K562 (cell line): ENCODE results near the gene PPIF. TPM values are rescaled to one million over a fixed set of nuclear protein-coding genes. Genes with fewer than 3 reads are reported as not detected.

Experiments used
- ATAC-seq: fragments of 200-7000 bp; cut with Tn5 transposase; 3 replicates; pipeline ENCODE4 v1.9.1; 2020; ENCODE audit warnings: moderate library complexity
- BruUV-seq: library from RNA; stranded (reverse); fragments of 400-500 nt; replicated peaks from 2 replicates; lab custom pipeline; 2021; lab: Mats Ljungman, UMichigan
- CTCF ChIA-PET: fragments of 300-600 bp; formaldehyde crosslinking; extraction: SDS; loops from one replicate; lab custom pipeline; 2021; ENCODE audit warnings: low intra/inter-chr PET ratio; lab: Yijun Ruan, JAX
- POLR2A ChIA-PET: fragments of 300-600, 350-650 bp; sonication (Branson Sonifier 250); formaldehyde crosslinking; extraction: SDS; loops from one replicate; lab custom pipeline; 2021; ENCODE audit warnings: antibody characterized with exemption, inconsistent platforms; lab: Yijun Ruan, JAX
- DNase-seq, 4 experiments: peaks; one replicate each; pipeline versions ENCODE4 v3.0.0 to v3.0.0-alpha.2; 2011 to 2018; ENCODE audit warnings: low spot score in 3 of 4, mixed read lengths in 3 of 4; ENCODE audit errors: extremely low read depth in 1 of 4
- FAIRE-seq: peaks from 2 replicates; lab custom pipeline; 2011; peaks lifted over from hg19 to GRCh38; lab: Jason Lieb, UNC
- H2AFZ ChIP-seq: 2 replicates; pipeline ENCODE4 v1.6.0; 2011; ENCODE audit warnings: low read depth, low read length, control low read depth, inconsistent platforms
- H3K27ac ChIP-seq: fragments of 200-600 bp; 3 replicates; pipeline ENCODE4 v1.8.0; 2011; ENCODE audit warnings: low read depth, mild to moderate bottlenecking, control low read depth, inconsistent platforms, low read length, moderate library complexity, mixed read lengths; ENCODE audit errors: extremely low read depth
- H3K27me3 ChIP-seq, 2 experiments: fragments of 300-600 bp in 1 of 2; 2 replicates in 1 of 2; 3 replicates in 1 of 2; pipeline versions ENCODE4 v1.6.0 to v1.8.0; 2011; ENCODE audit warnings: inconsistent platforms in 2 of 2, low read length in 2 of 2, mild to moderate bottlenecking in 1 of 2, mixed read lengths in 1 of 2, moderate library complexity in 1 of 2; ENCODE audit not compliant: control insufficient read depth in 2 of 2, insufficient read depth in 2 of 2
- H3K36me3 ChIP-seq: fragments of 300-600 bp; 3 replicates; pipeline ENCODE4 v1.8.0; 2011; ENCODE audit warnings: mild to moderate bottlenecking, low read length, inconsistent platforms; ENCODE audit not compliant: control insufficient read depth, insufficient read depth
- H3K4me1 ChIP-seq, 2 experiments: fragments of 200-600 bp in 1 of 2; replicated peaks in 1 of 2; 2 replicates in 1 of 2; 3 replicates in 1 of 2; pipeline versions ENCODE4 v1.5.1 to v1.8.0; 2011; ENCODE audit warnings: inconsistent platforms in 2 of 2, low read length in 2 of 2, mild to moderate bottlenecking in 1 of 2, mixed read lengths in 1 of 2, moderate library complexity in 1 of 2; ENCODE audit not compliant: control insufficient read depth in 2 of 2, insufficient read depth in 2 of 2
- H3K4me2 ChIP-seq: 2 replicates; pipeline ENCODE4 v1.6.1; 2011; ENCODE audit warnings: low read length, control low read depth, inconsistent platforms, mixed read lengths; ENCODE audit not compliant: insufficient read depth
- H3K4me3 ChIP-seq: fragments of 200-600 bp; sonication (generic), shearing (Covaris generic); 2 replicates; pipeline ENCODE4 v1.5.1; 2016; ENCODE audit warnings: control low read depth, inconsistent platforms
- H3K79me2 ChIP-seq: fragments of 200-600 bp; 3 replicates; pipeline ENCODE4 v1.8.0; 2011; ENCODE audit warnings: low read length, inconsistent platforms; ENCODE audit not compliant: control insufficient read depth, insufficient read depth
- H3K9ac ChIP-seq, 2 experiments: 2 replicates each; pipeline versions ENCODE4 v1.6.0 to v1.6.1; 2011; ENCODE audit warnings: low read depth in 2 of 2, low read length in 2 of 2, control low read depth in 1 of 2, inconsistent platforms in 1 of 2, mild to moderate bottlenecking in 1 of 2, mixed read lengths in 1 of 2; ENCODE audit not compliant: insufficient read depth in 1 of 2
- H3K9me1 ChIP-seq: one replicate; pipeline ENCODE4 v1.6.0; 2011; ENCODE audit warnings: inconsistent platforms, mild to moderate bottlenecking, low read length, moderate library complexity; ENCODE audit not compliant: control insufficient read depth, insufficient read depth
- H3K9me3 ChIP-seq: replicated peaks from 2 replicates; pipeline ENCODE4 v1.5.1; 2011; ENCODE audit warnings: low read depth, low read length, inconsistent platforms; ENCODE audit not compliant: control insufficient read depth, insufficient read depth
- H4K20me1 ChIP-seq: replicated peaks from 2 replicates; pipeline ENCODE4 v1.6.1; 2011; ENCODE audit warnings: low read length, inconsistent platforms, mixed read lengths; ENCODE audit not compliant: control insufficient read depth, insufficient read depth
- BHLHE40 ChIP-seq: IDR thresholded peaks from 2 replicates; pipeline ENCODE4 v1.6.1; 2011; ENCODE audit warnings: low read length, improper control_type of control experiment
- ESRRB ChIP-seq: fragments of 250-450 bp; sonication (Bioruptor Pico); IDR thresholded peaks from 2 replicates; pipeline ENCODE4 v1.5.0; 2020; ENCODE audit warnings: mild to moderate bottlenecking, moderate library complexity, borderline replicate concordance
- HCFC1 ChIP-seq: IDR thresholded peaks from 2 replicates; pipeline ENCODE4 v1.6.1; 2012; ENCODE audit warnings: low read depth, low read length, improper control_type of control experiment
- HDAC3 ChIP-seq: fragments of 450-650 bp; IDR thresholded peaks from 2 replicates; pipeline ENCODE4 v1.6.1; 2018; ENCODE audit warnings: borderline replicate concordance, mild to moderate bottlenecking, moderate library complexity; ENCODE audit not compliant: partially characterized antibody
- KDM2B ChIP-seq: fragments of 250-450 bp; sonication (Bioruptor Pico); IDR thresholded peaks from 2 replicates; pipeline ENCODE4 v1.8.0; 2021; ENCODE audit warnings: mild to moderate bottlenecking, moderate library complexity
- MBD2 ChIP-seq: sonication (generic); IDR thresholded peaks from 2 replicates; pipeline ENCODE4 v1.6.1; 2016; ENCODE audit warnings: low read depth, borderline replicate concordance
- NCOA1 ChIP-seq: fragments of 450-650 bp; IDR thresholded peaks from 2 replicates; pipeline ENCODE4 v1.6.1; 2016; ENCODE audit warnings: low read depth
- NR2C1 ChIP-seq, 2 experiments: fragments of 450-650 bp; IDR thresholded peaks; 2 replicates each; pipeline ENCODE4 v1.6.1; 2017; ENCODE audit warnings: mild to moderate bottlenecking in 2 of 2, antibody characterized with exemption in 1 of 2, inconsistent platforms in 1 of 2, missing compliant biosample characterization in 1 of 2, missing genetic modification characterization in 1 of 2
- RAD51 ChIP-seq: fragments of 450-650 bp; IDR thresholded peaks from 2 replicates; pipeline ENCODE4 v1.7.1; 2016; ENCODE audit warnings: low read depth, mild to moderate bottlenecking, borderline replicate concordance
- SP1 ChIP-seq: sonication (generic); formaldehyde crosslinking; IDR thresholded peaks from 2 replicates; pipeline ENCODE4 v1.8.1; 2022; ENCODE audit warnings: mild to moderate bottlenecking, missing genetic modification reagents
- WGBS: fragments of 100-300 bp; shearing (Covaris generic); methylation state at CpG from one replicate; pipeline ENCODE4 v1.1.6; 2016; ENCODE audit warnings: low coverage, mixed read lengths; ENCODE audit not compliant: insufficient coverage; ENCODE audit errors: missing lambda C conversion rate; 5-methylcytosine and 5-hydroxymethylcytosine counted together
- in situ Hi-C: fragments of 300-500 bp; cut with MboI; formaldehyde crosslinking; loops from 4 replicates; pipeline ENCODE4 v1.15.0; 2018; ENCODE audit warnings: inconsistent platforms, mixed read lengths
- intact Hi-C: fragments of 100-400 bp; cut with micrococcal nuclease; formaldehyde crosslinking; loops from 2 replicates; pipeline ENCODE4 v1.14.2; 2022
- polyA plus RNA-seq, 8 experiments: library from polyadenylated mRNA; depleted of rRNA in 4 of 8; stranded (reverse) in 5 of 8; unstranded in 3 of 8; fragments of >200 nt; fragmentation: Nextera tagmentation in 2 of 8; fragmentation: Illumina TruSeq in 1 of 8; extraction: Ambion mirVana in 2 of 8; extraction: Trizol in 1 of 8; gene quantifications; 2 replicates each; pipeline versions ENCODE4 v1.2.1 to v1.2.3, GENCODE V29; 2011 to 2014; ENCODE audit warnings: inconsistent platforms in 1 of 8, missing spikeins in 1 of 8
- total RNA-seq, 7 experiments: library from RNA; depleted of rRNA in 6 of 7; stranded (reverse); fragments of >200 nt in 6 of 7; fragmentation: Illumina TruSeq in 2 of 7; extraction: Trizol in 2 of 7; gene quantifications; 2 replicates each; pipeline versions ENCODE4 v1.2.1 to v1.2.3, GENCODE V29; 2011 to 2021; ENCODE audit warnings: low replicate concordance in 1 of 7
- TF ChIP-seq, protein P1 (sequence below): fragments of 250-450 bp; sonication (Bioruptor Pico); IDR thresholded peaks from 2 replicates; pipeline ENCODE4 v1.5.0; 2021; ENCODE audit warnings: mild to moderate bottlenecking, borderline replicate concordance

Gene PPIF
- total and polyA plus RNA-seq, 9 of the 15 experiments (the other 6 are each of a cell fraction or from before 2014, with no cell fraction given) = 40.9 to 287 (median 117) TPM

DNA sequence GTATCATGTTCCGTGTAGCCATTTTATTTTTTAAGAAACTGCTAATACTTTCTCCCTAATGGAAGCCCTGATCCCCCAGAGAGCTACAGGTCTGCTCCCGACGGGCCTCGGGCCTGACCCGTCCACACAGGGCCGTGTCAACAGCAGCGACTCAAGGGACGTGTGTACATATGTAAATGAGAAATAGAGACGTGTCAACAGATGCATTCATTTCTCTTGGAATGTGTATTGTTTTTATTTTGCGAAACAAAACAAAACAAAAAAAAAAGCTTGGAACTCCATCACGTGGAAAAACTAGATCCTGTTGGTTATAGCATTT lies 31.7 kb upstream of the PPIF start:
- no TSS peak for BruUV-seq
- H3K4me1 ChIP-seq = peaks cover 21 to 36% of the 10 kb centered on the region in 2 experiments
- DNase-seq (no peak), FAIRE-seq (peak; percentile 19), ATAC-seq (no peak)
- ChIA-PET CTCF (no interaction called here), POLR2A (no interaction called here)
- H3K9me3 ChIP-seq = no peaks in the 10 kb centered on the region
- no peaks in the 10 kb centered on the region for H3K79me2 ChIP-seq
- H3K36me3 ChIP-seq = peaks cover 5% of the 10 kb centered on the region; the same call in 1 of the 3 replicates
- H3K9me1 ChIP-seq = peaks cover 6% of the 10 kb centered on the region
- no peak overlapping the region for H3K9ac ChIP-seq
- WGBS = 72% methylated on average over 11 of the region's 11 CpGs
- intact Hi-C loops = no loop called here
- in situ Hi-C loops = no loop called here
- no peak overlapping the region for H3K4me2 ChIP-seq
- H4K20me1 ChIP-seq = no peaks in the 10 kb centered on the region
- H3K27ac ChIP-seq = no peak overlapping the region
- peaks cover 0 to 12% of the 10 kb centered on the region in 2 experiments; a peak in 3 of 5 replicates for H3K27me3 ChIP-seq
- no peak overlapping the region for H3K4me3 ChIP-seq
- no peak overlapping the region for H2AFZ ChIP-seq
- TF ChIP-seq HCFC1 (no peak), MBD2 (no peak), ESRRB (CRISPR knock-in tag) (no peak), SP1 (CRISPR knock-in tag) (no peak), BHLHE40 (no peak), RAD51 (no peak), NCOA1 (no peak), KDM2B (CRISPR knock-in tag) (no peak), NR2C1 (IDR thresholded peaks at IDR 0.05) (no peak), NR2C1 (tag; IDR thresholded peaks at IDR 0.05) (no peak), HDAC3 (no peak)
- TF ChIP-seq, protein P1, sequence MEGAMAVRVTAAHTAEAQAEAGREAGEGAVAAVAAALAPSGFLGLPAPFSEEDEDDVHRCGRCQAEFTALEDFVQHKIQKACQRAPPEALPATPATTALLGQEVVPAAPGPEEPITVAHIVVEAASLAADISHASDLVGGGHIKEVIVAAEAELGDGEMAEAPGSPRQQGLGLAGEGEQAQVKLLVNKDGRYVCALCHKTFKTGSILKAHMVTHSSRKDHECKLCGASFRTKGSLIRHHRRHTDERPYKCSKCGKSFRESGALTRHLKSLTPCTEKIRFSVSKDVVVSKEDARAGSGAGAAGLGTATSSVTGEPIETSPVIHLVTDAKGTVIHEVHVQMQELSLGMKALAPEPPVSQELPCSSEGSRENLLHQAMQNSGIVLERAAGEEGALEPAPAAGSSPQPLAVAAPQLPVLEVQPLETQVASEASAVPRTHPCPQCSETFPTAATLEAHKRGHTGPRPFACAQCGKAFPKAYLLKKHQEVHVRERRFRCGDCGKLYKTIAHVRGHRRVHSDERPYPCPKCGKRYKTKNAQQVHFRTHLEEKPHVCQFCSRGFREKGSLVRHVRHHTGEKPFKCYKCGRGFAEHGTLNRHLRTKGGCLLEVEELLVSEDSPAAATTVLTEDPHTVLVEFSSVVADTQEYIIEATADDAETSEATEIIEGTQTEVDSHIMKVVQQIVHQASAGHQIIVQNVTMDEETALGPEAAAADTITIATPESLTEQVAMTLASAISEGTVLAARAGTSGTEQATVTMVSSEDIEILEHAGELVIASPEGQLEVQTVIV (CRISPR knock-in tag) = no peak
